Cardiac fibroblast (primary cell): ENCODE measurements around the gene RCBTB2.

Experiments
- DNase-seq, 2 donors: peaks; one replicate each; pipeline versions ENCODE4 v3.0.0 to v3.0.0-alpha.2; 2010; ENCODE audit warnings: low read depth in 2 of 2
- H3K4me3 ChIP-seq, 2 donors: replicated peaks in 1 of 2; 1 replicate in 1 of 2; 2 replicates in 1 of 2; pipeline ENCODE4 v1.5.1; 2011; ENCODE audit warnings: low read depth in 2 of 2, low read length in 2 of 2, mild to moderate bottlenecking in 2 of 2, moderate library complexity in 1 of 2
- CTCF ChIP-seq: IDR thresholded peaks from one replicate; pipeline ENCODE4 v1.5.1; 2011; ENCODE audit warnings: low read depth, mild to moderate bottlenecking, low read length, inconsistent platforms

Gene RCBTB2

GRCh38 chr13:48504606-48505005 lies 28.3 kb downstream of the RCBTB2 start:
- no peak for DNase-seq
- no peak for TF ChIP-seq CTCF
- no peak overlapping the region for H3K4me3 ChIP-seq

GRCh38 chr13:48502601-48503319 lies 30.1 kb downstream of the RCBTB2 start:
- H3K4me3 ChIP-seq, result no peak overlapping the region
- DNase-seq, result no peak
- TF ChIP-seq CTCF, result no peak

DNA sequence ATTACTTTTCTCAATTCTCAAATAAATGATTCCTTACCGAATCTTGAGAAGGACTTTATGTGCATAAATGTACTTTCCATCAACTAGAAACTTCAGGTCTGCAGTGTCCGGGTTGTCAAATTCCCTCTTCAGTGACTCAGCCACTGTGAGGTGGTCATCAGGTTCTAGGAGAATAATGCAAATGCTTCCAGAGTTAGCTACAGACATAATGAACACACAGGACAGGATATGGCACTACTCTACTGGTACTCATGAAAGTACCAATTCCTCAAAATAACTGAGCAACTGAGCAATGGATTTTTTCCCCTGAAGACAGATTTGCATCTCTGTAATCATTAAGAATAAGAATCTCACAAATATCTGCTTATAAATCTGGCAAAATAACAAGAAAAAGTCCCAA lies 31.2 kb downstream of the RCBTB2 start:
- no peak for DNase-seq
- no peak for TF ChIP-seq CTCF
- H3K4me3 ChIP-seq, result no peak overlapping the region

DNA sequence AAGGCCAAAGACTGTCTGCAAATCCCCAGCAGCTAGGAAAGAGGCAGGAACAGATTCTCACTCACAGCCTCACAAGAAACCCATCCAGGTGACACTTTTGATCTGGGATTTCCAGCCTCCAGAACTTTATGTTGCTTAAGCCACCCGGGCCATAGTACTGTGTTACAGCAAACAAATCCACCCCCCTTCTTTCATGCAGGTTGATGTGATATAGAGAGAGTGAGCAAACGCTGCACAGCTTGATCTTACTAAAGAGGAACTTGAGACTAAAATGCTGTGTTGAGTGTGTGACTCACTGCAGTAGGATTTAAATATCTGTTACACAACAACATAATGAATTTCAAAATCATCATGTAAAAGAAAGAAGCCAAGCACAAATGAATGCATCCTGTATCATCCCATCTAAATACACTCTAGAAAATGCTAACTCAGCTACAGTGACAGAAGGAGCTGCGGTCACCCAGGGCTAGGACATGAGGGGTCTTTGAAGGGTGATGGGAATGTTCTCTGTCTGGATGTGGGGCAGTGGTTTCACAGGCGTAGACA lies 32.2 kb downstream of the RCBTB2 start:
- no peak overlapping the region for H3K4me3 ChIP-seq
- no peak for TF ChIP-seq CTCF
- DNase-seq, result peak; percentile 85 to 91

DNA sequence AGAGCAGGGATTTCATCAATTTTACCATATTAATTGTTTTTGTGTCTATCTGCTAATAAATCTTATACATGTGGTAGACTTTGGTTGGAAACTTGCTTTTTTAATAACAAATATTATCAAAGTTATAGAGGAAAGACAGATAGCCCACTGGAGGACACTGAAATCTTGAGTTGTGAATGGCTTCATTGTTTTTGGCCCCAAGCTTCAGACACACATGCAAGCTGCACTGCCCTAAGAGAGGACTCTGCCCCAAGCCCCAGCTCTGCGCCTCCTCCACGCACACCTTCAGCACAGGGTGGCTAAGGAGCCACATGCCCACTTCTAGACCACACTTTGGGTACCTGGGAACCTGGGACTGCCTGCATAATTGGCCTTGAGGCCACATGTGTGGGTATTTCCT lies 35.2 kb downstream of the RCBTB2 start:
- no peak for DNase-seq
- no peak overlapping the region for H3K4me3 ChIP-seq
- no peak for TF ChIP-seq CTCF

- DNase-seq, result no peak
- TF ChIP-seq CTCF, result no peak
- H3K4me3 ChIP-seq, result no peak overlapping the region
These were observed 36.4 kb downstream of the RCBTB2 start for GRCh38 chr13:48496271-48497161.
